ENCODE results near the gene NRL. TPM values are rescaled to one million over a fixed set of nuclear protein-coding genes. Genes with fewer than 3 reads are reported as not detected.

The NRL gene
- total and polyA plus RNA-seq, 10 of the 15 experiments (the other 5 are each of a cell fraction or from before 2014, with no cell fraction given), result 0.11 to 4.4 (median 2.2) TPM

- no peak for TF ChIP-seq NFXL1 (IDR thresholded peaks at IDR 0.05; ENCODE audit: borderline replicate concordance)
- no peak for TF ChIP-seq ZNF592 (IDR thresholded peaks at IDR 0.05)
- no peak for TF ChIP-seq BCL11A (IDR thresholded peaks at IDR 0.05; ENCODE audit: low read depth, low read length)
- TF ChIP-seq POU2F2 (IDR thresholded peaks at IDR 0.05; ENCODE audit: borderline replicate concordance, low read depth, low read length), result no peak; the same call in 1 of the 3 replicates
- no peak for TF ChIP-seq BRCA1 (IDR thresholded peaks at IDR 0.05; ENCODE audit: low read depth, low read length)
- TF ChIP-seq CREB1 (IDR thresholded peaks at IDR 0.05; ENCODE audit: low read depth), result peak; percentile 72
- peak in 1 of 2 experiments; percentile 81; a peak in 1 of 3 replicates for TF ChIP-seq EGR1 (IDR thresholded peaks at IDR 0.05; ENCODE audit: borderline replicate concordance in 1 of 2, low read depth in 2 of 2, low read length in 2 of 2)
- TF ChIP-seq RELB (IDR thresholded peaks at IDR 0.05; ENCODE audit: low read depth), result peak; percentile 98
- TF ChIP-seq MYC (IDR thresholded peaks at IDR 0.05; ENCODE audit: insufficient read depth, insufficient read length, insufficient replicate concordance, low read length, severe bottlenecking), result peak; percentile 76
- TF ChIP-seq BHLHE40 (IDR thresholded peaks at IDR 0.05; ENCODE audit: borderline replicate concordance in 1 of 2, low read depth in 2 of 2, low read length in 1 of 2), result peak in 1 of 2 experiments; percentile 46; a peak in 2 of 4 replicates
- TF ChIP-seq, protein P1, sequence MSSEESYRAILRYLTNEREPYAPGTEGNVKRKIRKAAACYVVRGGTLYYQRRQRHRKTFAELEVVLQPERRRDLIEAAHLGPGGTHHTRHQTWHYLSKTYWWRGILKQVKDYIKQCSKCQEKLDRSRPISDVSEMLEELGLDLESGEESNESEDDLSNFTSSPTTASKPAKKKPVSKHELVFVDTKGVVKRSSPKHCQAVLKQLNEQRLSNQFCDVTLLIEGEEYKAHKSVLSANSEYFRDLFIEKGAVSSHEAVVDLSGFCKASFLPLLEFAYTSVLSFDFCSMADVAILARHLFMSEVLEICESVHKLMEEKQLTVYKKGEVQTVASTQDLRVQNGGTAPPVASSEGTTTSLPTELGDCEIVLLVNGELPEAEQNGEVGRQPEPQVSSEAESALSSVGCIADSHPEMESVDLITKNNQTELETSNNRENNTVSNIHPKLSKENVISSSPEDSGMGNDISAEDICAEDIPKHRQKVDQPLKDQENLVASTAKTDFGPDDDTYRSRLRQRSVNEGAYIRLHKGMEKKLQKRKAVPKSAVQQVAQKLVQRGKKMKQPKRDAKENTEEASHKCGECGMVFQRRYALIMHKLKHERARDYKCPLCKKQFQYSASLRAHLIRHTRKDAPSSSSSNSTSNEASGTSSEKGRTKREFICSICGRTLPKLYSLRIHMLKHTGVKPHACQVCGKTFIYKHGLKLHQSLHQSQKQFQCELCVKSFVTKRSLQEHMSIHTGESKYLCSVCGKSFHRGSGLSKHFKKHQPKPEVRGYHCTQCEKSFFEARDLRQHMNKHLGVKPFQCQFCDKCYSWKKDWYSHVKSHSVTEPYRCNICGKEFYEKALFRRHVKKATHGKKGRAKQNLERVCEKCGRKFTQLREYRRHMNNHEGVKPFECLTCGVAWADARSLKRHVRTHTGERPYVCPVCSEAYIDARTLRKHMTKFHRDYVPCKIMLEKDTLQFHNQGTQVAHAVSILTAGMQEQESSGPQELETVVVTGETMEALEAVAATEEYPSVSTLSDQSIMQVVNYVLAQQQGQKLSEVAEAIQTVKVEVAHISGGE (CRISPR knock-in tag; IDR thresholded peaks at IDR 0.05), result no peak
- TF ChIP-seq, protein P2, sequence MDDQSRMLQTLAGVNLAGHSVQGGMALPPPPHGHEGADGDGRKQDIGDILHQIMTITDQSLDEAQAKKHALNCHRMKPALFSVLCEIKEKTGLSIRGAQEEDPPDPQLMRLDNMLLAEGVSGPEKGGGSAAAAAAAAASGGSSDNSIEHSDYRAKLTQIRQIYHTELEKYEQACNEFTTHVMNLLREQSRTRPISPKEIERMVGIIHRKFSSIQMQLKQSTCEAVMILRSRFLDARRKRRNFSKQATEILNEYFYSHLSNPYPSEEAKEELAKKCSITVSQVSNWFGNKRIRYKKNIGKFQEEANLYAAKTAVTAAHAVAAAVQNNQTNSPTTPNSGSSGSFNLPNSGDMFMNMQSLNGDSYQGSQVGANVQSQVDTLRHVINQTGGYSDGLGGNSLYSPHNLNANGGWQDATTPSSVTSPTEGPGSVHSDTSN (IDR thresholded peaks at IDR 0.05; ENCODE audit: insufficient replicate concordance, low read depth, low read length), result peak; percentile 72
- TF ChIP-seq, protein P3, sequence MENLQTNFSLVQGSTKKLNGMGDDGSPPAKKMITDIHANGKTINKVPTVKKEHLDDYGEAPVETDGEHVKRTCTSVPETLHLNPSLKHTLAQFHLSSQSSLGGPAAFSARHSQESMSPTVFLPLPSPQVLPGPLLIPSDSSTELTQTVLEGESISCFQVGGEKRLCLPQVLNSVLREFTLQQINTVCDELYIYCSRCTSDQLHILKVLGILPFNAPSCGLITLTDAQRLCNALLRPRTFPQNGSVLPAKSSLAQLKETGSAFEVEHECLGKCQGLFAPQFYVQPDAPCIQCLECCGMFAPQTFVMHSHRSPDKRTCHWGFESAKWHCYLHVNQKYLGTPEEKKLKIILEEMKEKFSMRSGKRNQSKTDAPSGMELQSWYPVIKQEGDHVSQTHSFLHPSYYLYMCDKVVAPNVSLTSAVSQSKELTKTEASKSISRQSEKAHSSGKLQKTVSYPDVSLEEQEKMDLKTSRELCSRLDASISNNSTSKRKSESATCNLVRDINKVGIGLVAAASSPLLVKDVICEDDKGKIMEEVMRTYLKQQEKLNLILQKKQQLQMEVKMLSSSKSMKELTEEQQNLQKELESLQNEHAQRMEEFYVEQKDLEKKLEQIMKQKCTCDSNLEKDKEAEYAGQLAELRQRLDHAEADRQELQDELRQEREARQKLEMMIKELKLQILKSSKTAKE (IDR thresholded peaks at IDR 0.05; ENCODE audit: low read depth, poor library complexity, severe bottlenecking), result peak; percentile 79
- peak; percentile 72 for TF ChIP-seq GATAD2B (conservative IDR thresholded peaks at IDR 0.05; ENCODE audit: low read depth)
Measured at GRCh38 chr14:24141097-24141880, 26.5 kb upstream of the NRL start, which contains the start of gene EMC9 (continued).

Measured in GM12878 (cell line).